CD4-positive, alpha-beta T cell treated with Interleukin-4 for 4 hours (primary cell): Measurements from ENCODE around the gene NBAS.

Experiments used
- DNase-seq: peaks from one replicate; pipeline ENCODE4 v3.0.0-alpha.2; 2020

NBAS gene

GRCh38 chr2:15400240-15400826 is 160.8 kb downstream of the NBAS start:
- DNase-seq = no peak

DNA sequence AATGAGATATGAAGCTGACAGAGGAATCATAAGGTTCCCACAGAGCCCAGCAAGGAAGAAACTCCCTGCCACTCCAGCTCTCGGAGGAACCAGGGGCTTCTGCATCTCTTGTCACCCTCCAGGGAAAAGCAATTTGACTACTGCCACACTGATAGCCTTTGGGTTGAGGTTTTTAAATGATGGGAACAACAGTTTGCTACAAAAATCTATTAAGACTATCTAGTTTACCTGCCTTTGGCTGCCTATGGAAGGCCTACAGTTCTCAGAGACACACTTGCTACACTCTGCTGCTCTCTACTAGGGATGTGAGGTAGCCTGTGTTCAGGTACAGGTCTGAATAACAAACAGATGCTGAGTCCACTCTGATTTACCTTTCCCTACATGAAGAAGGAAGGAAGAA is 161.9 kb downstream of the NBAS start:
- DNase-seq = no peak

- no peak for DNase-seq
Observed at GRCh38 chr2:15391751-15392150, 169.4 kb downstream of the NBAS start.

DNA sequence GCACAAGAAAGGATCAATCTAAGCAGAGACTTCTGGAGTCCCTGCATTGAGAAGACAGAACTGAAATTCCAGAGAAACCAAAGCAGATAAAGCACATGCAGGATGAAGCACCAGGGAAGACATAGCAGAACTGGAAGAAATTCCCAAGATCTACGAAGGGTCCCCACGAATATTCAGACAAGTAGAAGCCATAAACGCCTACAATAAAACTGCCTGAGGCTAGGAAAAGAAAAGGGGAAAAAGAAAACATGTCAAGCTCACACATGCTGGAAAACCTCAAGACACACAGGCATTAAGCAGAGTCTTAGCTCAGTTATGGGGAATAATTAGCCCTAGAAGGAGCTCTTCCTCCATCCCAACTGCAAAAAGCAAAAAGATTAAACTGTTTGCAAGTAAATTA is 171.2 kb downstream of the NBAS start:
- no peak for DNase-seq

DNA sequence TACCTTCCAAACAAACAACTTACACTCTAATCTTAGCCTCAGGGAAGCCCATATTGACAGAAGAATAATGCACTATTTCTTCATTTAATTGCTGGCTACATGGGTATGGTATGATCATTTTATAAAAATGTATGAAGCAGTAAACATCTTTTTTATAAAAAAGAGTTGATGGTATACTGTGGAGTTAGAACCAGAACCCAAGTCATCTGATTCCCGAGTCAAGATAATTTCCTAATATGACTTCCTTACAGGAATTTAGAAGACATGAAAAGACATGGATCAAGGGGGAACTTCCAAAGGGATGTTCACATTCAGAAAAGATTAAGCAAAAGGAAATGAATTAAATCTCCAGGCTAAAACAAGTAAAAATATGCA is 171.8 kb downstream of the NBAS start:
- DNase-seq = no peak

DNA sequence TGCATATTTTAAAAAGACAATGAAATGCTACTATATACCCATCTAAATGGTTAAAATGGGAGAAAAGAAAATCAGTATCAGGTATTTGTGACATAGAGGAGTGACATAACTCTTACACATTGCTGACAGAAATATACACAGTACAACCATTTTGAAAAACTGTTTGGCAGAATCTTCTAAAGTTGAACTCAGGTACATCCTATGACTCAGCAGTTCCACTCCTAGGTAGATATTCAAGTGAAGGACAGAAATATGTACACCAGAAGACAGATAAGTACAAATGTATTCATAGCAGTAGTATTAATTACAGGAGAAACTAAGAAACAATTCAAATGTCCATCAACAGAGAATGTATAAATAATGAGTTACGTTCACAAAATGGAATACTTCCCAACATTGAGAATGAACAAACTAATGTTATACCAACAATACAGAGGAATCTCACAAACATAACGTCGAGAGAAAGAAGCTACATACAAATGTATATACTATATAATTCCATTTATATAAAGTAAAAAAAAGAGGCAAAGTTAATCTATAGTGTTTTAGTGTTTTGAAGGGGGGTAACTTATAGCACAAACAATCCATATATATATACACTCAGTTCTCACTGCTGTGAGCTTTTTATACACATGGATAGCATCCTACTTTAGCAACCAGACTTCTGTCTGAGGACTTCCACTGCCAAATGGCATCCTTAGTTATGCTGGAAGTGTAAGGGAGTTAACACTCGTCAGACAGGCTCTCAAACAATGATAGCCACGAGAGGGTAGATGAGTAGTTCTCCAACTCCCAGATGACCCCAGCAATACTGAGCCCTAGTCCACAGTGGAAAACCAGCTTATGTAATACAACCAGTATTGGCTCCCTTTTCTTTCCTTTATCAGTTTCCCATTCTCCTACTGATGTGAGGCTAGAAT is 172.5 kb downstream of the NBAS start:
- no peak for DNase-seq

DNA sequence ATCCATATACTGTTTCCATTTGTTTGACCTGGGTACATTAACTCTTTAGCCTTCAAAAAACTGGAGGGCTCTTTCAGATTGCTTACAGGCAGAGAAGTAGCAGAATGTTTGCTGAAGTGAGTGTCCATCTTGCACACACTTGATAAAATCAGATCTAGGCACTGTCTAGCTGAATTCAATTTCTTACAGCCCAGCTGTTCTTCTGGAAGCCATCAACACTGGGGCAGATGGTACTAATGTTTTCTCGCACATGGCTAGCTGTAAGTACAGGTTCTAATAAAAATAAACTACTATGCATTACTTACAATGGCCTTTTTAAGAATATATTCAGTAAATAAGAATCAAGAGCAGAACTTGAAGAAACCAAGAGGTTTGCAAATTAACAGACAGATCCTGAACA is 175.9 kb downstream of the NBAS start:
- DNase-seq = no peak

GRCh38 chr2:15383695-15384350 is 177.3 kb downstream of the NBAS start:
- no peak for DNase-seq

DNA sequence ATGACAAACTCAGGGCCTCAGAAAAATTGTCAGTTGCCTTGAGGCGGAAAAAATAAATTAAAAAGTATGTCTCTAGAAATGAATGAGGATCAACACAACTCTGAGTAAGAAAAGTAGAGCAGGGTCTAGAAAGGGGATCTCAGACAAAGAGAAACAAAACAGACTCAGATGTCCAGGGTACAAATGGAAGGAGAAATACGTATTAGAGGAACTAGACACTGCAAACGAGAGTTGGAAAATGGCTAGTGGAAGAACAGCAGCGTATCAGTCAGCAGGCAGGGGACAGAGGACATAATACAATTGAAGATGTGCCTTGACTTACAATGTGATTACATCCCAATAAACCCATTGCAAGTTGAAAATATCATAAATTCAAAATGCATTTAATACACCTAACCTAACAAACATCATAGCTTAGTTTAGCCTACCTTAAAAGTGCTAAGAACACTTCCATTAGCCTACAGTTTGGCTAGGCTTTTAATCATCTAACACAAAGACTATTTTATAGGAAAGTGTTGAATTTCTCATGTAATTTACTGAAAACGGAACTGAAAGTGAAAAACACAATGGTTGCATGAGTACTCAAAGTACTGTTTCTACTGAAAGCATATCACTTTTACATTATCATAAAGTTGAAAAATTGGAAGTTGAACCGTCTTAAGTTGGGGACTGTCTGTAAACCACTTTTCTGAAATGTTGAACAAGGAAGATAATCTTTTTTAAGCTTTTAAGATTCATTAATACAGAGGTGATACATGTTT is 182.8 kb downstream of the NBAS start:
- DNase-seq = no peak

DNA sequence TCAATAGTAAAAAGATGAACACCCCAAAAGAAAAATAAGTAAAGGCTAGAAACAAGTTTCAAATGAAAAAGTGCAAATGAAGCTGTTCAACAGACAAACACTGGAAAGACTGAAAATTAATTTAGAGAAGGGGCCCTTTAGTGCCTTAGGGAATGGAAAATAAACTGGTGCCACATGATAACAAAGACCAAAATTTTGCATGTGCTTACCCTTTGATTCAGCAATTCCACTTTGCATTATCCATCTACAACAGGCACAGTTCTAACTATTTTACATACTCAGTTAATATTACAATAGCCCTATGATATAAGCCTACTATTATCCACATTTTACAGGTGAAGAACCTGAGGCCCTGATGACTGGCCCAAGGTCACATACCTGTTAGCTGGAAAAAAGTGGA is 183.9 kb downstream of the NBAS start:
- no peak for DNase-seq

- no peak for DNase-seq
Observed at GRCh38 chr2:15372019-15372418, 189.1 kb downstream of the NBAS start.

DNA sequence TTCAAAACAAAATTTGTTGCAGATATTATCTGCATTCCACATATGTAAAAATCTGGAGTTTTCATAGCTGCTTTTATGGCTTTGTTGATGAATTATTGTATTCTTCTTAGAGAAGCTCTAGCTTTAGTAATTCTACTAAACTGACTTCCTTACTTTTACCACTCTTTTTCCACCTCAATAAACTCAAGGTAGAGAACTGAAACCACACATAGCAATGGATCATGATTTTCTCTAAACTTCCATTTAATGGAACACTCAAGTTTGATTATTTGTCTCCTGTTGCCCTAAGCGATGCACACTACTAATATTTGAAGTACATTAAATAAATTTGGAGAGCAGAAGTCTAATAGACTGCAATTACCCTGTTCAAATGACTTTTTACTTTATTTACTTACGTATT is 192.0 kb downstream of the NBAS start:
- no peak for DNase-seq

- no peak for DNase-seq
Observed at GRCh38 chr2:15367715-15368114, 193.4 kb downstream of the NBAS start.

- no peak for DNase-seq
Observed at GRCh38 chr2:15367205-15367604, 193.9 kb downstream of the NBAS start.

DNA sequence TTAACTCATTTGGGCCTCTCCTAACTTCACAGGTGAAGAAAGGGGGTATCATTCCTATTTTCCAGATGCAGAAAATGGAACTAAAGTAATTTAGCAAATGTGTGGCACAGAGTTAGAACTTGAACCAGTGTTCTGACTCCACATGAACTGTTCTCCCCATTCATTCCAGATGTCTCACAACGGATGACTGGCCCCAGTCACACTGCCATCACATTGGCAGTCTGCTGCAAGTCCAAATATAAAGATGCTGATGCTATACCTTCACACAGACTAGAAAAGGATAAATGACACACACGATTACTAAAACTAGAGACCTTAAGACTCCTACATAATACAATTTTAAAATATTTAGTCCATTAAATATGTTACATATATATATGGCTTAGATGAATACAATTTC is 195.7 kb downstream of the NBAS start:
- no peak for DNase-seq

DNA sequence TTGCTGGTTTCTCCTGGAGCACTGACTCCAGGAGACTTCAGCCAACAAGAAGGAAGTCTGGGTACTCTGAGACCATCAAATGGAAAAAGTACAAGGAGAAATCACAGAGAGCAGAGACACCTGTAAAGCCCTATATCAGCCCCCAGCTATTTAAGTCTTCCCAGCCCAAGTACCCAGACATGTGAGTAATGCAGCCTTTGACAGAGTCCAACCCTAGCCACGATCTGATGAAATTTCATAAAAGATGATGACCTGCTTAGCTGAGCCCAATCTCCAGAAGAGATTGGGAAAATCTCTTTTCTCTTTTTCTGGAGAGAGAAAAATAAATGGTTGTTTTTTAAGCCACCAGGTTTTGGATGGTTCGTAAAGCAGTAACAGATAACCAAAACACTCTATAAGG is 196.6 kb downstream of the NBAS start:
- DNase-seq = no peak

DNA sequence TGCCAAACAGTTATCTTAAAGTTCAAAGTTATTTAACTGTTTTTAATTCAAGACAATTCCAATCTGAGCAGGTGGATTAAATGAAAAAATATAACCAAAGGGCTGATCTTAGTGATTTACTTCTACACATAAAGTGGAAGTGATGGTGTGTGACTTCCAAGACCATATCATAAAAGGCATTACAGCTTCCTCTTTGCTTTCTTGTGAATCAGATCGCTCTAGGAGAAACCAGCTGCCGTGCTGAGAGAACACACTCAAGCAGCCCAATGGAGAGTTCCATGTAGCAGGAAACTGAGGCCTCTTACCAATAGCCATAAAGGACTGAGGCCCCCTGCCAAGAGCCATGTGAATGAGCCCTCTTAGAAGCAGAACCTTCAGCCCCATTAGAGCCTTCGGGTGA is 197.4 kb downstream of the NBAS start:
- no peak for DNase-seq

- DNase-seq = no peak
Observed at GRCh38 chr2:15363142-15363541, 198.0 kb downstream of the NBAS start.

DNA sequence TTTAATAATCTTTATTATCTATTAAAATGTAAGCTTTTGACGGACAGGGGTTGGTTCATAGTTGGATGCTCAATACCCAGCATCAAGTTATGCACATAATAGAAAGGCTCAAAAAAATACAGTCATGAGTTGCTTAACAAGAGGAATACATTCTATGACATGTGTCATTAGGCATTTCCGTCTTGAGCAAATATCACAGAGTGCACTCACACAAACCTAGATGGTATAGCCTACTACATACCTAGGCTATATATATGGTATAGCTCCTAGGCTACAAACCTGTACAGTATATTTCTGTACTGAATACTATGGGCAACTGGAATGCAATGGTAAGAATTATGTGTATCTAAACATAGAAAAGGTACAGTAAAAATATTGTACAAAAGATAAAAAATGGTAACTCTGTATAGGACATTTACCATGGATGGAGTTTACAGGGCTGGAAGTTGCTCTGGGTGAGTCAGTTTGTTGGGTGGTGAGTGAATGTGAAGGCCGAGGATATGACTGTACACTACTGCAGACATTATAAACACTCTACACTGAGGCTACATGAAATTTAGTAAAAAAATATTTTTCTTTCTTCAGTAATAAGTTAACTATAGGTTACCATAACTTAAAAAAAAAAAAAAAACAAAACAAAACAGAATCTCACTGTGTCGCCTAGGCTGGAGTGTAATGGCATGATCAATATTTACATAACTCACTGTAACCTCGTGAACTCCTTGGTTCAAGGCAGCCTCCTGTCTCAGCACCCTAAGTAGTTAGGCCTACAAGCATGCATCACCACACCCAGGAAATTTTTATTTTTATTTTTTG is 201.2 kb downstream of the NBAS start:
- no peak for DNase-seq

GRCh38 chr2:15357922-15358321 is 203.2 kb downstream of the NBAS start:
- no peak for DNase-seq

DNA sequence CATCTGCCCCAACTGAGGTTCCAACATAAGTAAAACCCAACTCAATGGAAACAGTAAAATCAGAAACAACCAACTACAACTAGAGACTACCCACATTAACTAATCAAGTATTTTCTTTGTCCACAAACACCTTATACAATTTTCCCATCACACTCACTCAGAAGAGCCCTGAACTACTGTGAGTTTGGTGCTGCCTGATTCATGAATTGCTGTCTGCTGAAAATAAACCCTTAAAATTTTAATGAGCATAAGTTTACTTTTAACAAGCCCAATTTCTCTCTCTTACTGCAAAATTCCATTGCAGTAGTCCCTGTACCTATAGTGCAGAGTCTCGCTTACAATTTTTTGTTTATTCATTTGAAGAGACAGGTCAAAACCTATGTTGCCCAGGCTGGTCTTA is 203.9 kb downstream of the NBAS start:
- DNase-seq = no peak

DNA sequence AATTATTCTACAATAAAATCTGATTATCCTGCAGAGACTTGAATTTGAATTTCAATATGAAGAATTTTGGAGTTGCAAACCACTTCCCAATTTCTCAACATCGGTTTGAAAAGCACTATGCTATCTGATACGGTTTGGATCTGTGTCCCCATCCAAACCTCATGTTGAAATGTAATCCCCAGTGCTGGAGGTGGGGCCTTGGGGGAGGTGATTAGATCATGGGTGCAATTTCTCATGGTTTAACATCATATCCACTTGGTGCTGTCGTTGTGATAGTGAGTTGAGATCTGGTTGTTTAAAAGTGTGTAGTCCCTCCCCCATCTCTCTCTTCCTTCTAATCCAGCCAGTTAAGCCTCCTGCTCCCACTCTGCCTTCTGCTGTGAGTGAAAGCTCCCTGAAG is 205.7 kb downstream of the NBAS start:
- no peak for DNase-seq
